22Rv1 (cell line): Measurements from ENCODE around the gene ARID1B.

Experiments
- CTCF ChIP-seq: fragments of 450-650 bp; IDR thresholded peaks from 2 replicates; pipeline ENCODE4 v1.5.1; 2017; ENCODE audit warnings: mild to moderate bottlenecking
- ZFX ChIP-seq: fragments of 450-650 bp; IDR thresholded peaks from 2 replicates; pipeline ENCODE4 v1.6.1; 2017; ENCODE audit warnings: antibody characterized with exemption, borderline replicate concordance

- TF ChIP-seq CTCF, result no peak
- no peak for TF ChIP-seq ZFX
Observed at GRCh38 chr6:156756630-156757610, 20.3 kb upstream of the ARID1B start.
